ENCODE results near the gene ACAA1. TPM values are rescaled to one million over a fixed set of nuclear protein-coding genes. Genes with fewer than 3 reads are reported as not detected.

The ACAA1 gene
- polyA plus RNA-seq, 1 of the 3 experiments (the other 2 are of a cell fraction), result 86.4 TPM

GRCh38 chr3:38114875-38115644 lies 21.9 kb downstream of the ACAA1 start (continued):
- TF ChIP-seq EZH2phosphoT487 (IDR thresholded peaks at IDR 0.05; ENCODE audit: borderline replicate concordance, low read depth) (no peak), SMC3 (IDR thresholded peaks at IDR 0.05; ENCODE audit: low read depth, low read length) (no peak)

GRCh38 chr3:38114052-38114874 lies 22.7 kb downstream of the ACAA1 start:
- Histone ChIP-seq H3K9me3 (no peaks in the 10 kb centered on the region), H3K27ac (ENCODE audit: low read depth in 2 of 2, low read length in 1 of 2) (no peak overlapping the region), H3K9ac (no peak overlapping the region), H3K36me3 (replicated peaks in 1 of 2; ENCODE audit: control insufficient read depth in 1 of 2, insufficient read depth in 2 of 2, low read length in 1 of 2) (no peaks in the 10 kb centered on the region), H3K4me3 (ENCODE audit: low read depth in 2 of 2, low read length in 1 of 2) (no peak overlapping the region), H3F3A (replicated peaks; ENCODE audit: insufficient read depth) (no peaks in the 10 kb centered on the region), H3K4me1 (ENCODE audit: control insufficient read depth in 1 of 2, insufficient read depth in 2 of 2, low read depth in 1 of 2, low read length in 1 of 2) (no peaks in the 10 kb centered on the region), H3K4me2 (no peak overlapping the region), H4K20me1 (ENCODE audit: insufficient read depth) (no peaks in the 10 kb centered on the region), H2AFZ (ENCODE audit: low read depth) (no peak overlapping the region), H3K9me2 (no peaks in the 10 kb centered on the region), H3K79me2 (ENCODE audit: insufficient read depth) (no peaks in the 10 kb centered on the region), H3K27me3 (ENCODE audit: insufficient read depth) (no peaks in the 10 kb centered on the region)
- CTCF ChIA-PET, result interaction anchor here (0.6 to 1.3 kb wide), 2 partner anchors 21 to 232 kb away, joined by 3 to 4 read pairs; partner anchors contain the start of gene XYLB
- POLR2A ChIA-PET, result no interaction called here
- no peak for DNase-seq
- TF ChIP-seq TAF1 (IDR thresholded peaks at IDR 0.05; ENCODE audit: borderline replicate concordance, low read depth, low read length), result no peak
- no peak for TF ChIP-seq ELF1 (IDR thresholded peaks at IDR 0.05)
- TF ChIP-seq GATA2 (CRISPR knock-in tag; IDR thresholded peaks at IDR 0.05), result no peak
- TF ChIP-seq JUND (IDR thresholded peaks at IDR 0.05), result no peak
- TF ChIP-seq REST (IDR thresholded peaks at IDR 0.05; ENCODE audit: low read depth, low read length), result no peak
- no peak for TF ChIP-seq USF1 (IDR thresholded peaks at IDR 0.05; ENCODE audit: borderline replicate concordance, low read depth)
- no peak for TF ChIP-seq MXI1 (IDR thresholded peaks at IDR 0.05; ENCODE audit: low read depth, low read length)
- no peak for TF ChIP-seq SIN3A (IDR thresholded peaks at IDR 0.05; ENCODE audit: borderline replicate concordance, low read depth, low read length)
- no peak for TF ChIP-seq RXRA (IDR thresholded peaks at IDR 0.05; ENCODE audit: borderline replicate concordance, low read depth)
- 80% methylated on average over 3 of the region's 13 CpGs for WGBS (ENCODE audit: low lambda C conversion rate)
